ENCODE measurements around the gene NPY2R.

Gene NPY2R

DNA sequence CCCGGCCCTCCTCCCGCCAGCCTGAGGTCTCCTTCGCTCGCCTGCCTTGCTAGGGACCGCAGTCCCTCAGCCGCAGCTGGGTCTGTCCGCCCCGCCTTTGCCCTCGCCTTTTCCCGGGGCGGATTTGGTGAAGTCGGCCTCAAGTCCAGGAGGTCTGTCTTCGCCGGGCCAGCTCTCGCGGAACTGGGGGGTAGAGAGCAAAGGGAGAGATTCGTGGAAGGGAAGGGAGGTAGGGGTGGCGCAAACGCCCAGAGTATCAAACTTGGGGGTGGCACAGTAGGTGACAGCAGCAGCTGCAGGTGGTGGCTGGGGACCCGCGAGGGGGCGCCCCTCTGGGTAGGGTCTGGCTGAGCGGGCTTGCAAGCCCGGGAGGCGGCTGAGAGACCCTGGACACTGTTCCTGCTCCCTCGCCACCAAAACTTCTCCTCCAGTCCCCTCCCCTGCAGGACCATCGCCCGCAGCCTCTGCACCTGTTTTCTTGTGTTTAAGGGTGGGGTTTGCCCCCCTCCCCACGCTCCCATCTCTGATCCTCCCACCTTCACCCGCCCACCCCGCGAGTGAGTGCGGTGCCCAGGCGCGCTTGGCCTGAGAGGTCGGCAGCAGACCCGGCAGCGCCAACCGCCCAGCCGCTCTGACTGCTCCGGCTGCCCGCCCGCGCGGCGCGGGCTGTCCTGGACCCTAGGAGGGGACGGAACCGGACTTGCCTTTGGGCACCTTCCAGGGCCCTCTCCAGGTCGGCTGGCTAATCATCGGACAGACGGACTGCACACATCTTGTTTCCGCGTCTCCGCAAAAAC lies at the start of gene NPY2R:
Gene NPY2R (plus strand): TSS at position 379 of the 797 bp plus-strand sequence. CDS start 5,304 bp downstream, outside the sequence.
- DNase-seq = no peak

- no peak for DNase-seq
These were observed 47.1 kb upstream of the NPY2R start for GRCh38 chr4:155161357-155161756.

GRCh38 chr4:155164718-155165117 lies 43.7 kb upstream of the NPY2R start:
- DNase-seq = no peak

DNA sequence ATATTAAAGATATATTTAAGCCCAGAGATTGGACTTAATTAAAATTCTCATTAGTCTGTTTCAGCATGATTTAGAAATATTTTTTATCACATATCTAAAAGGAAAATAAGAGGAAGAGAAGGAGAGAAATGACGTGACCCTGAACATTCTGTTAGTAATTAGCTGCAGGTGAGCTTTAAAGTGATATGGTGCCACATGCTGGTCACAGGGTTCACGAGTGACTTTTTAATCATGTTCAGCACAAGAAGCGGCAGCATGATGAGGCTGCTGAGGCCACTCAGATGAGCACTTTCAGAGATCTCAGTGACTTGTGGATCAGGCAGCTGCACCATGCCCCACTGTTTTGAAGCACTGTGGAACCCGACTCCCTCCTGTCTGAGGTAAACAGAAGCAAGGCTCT lies 37.9 kb upstream of the NPY2R start:
- no peak for DNase-seq

DNA sequence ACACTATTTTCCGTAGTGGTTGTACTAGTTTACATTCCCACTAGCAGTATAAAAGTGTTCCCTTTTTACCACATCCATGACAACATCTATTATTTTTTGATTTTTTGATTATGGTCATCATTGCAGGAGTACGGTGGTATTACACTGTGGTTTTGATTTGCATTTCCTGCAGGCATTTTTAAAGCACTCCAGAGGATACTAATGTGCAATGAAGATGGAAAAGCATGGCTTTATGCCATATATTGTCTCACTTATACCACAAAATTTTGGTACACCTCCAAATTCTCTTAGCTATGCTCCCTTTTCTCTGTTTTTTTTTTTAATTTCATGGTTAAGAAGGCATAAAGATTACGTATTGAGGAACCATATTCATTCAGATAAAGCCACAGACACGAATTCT lies 35.1 kb upstream of the NPY2R start:
- DNase-seq = no peak

DNA sequence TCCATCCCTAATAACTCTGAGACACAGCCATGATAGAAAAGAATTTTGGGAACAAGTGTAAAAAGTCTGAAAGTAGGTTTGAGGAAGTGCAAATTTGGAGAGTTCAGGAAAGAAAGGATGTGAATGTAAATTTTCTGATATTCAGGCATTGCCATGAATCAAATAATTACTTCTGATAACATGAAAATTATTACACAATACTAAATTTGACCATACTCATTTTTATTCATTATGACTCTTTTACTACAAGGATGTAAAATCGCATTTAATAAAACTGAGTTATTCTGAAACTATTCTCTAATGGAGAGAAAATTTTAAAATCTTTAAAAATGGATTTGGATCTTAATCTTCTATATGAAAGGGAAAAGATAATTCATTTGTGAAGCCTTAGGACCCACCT lies 33.8 kb upstream of the NPY2R start:
- no peak for DNase-seq

DNA sequence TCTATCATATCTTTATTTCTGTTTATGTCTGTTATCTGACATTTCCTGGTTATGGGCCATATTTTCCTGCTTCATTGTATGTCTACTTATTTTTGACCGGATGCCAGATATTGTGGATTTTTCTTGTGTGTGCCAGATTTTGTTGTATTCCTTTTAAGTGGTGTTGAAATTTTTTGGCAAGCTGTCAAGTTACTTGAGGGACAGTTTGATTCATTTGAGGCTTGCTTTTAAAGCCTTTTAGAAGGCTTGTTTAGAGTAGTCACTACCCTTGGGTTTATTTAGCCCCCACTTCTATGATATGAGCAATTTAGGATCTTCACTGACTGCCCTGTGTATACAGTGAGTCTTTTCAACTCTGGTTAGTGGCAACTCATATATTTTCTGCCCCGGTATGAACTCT lies 29.2 kb upstream of the NPY2R start:
- DNase-seq = no peak

GRCh38 chr4:155186972-155187371 lies 21.5 kb upstream of the NPY2R start:
- DNase-seq = no peak

- DNase-seq = no peak
These were observed 20.4 kb upstream of the NPY2R start for GRCh38 chr4:155187989-155188388.

GRCh38 chr4:155190099-155190498 lies 18.3 kb upstream of the NPY2R start:
- no peak for DNase-seq

DNA sequence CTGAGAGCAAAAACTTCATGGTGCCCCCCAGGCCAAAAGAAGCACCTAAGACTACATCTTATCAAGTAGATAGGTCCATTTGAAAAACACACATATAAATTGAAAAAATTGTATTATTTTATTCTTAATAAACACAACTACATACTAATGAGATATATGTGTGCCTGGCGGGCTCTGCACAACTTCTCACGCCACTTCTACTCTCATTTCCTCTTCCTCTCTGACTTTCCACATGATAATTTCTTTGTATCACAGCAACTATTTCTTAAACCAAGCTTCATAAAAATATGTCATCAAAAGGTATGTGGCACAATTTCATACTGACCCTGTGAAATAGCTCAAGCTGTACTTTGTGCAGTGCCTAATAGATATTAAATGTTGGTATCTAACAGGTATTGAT lies 10.7 kb upstream of the NPY2R start:
- DNase-seq = no peak

GRCh38 chr4:155207534-155208257 lies 740 bp upstream of the NPY2R start:
- no peak for DNase-seq

DNA sequence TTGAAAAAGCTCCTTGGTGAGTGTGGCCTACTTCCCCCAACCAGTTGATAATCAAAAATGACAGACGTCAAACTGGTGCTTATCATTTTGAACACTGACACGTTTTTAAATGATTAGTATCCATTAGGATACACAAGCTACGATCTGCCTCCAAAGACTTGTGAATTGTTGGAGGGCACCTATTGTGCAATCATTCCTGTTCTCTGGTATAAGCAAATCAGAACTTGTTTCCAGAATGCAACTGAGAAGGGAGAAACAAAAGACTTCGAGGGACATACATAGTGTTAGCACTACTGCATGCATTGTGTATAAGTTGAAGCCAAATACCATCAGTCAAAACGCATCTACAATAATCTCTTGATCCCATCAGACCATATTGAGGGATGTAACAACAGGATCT lies 11.6 kb downstream of the NPY2R start:
- no peak for DNase-seq

GRCh38 chr4:155227131-155227530 lies 18.7 kb downstream of the NPY2R start:
- DNase-seq = no peak

DNA sequence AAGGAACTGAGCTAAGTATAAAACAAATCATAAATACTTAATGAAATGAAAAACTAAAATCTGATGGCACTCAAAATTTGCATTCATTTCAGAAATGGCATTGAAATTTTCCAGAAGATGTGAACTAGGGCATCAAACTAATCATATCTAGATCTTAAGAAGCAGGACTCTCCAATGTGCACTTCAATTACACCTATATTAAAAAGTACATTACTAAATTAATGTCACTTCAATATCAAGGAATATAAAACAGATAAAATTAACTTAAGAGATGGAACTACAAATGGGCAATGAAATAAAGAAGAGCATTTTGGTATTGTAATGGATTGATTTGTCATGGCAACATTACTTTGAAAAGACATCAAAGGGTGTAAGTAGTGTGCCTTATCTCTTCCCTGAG lies 20.3 kb downstream of the NPY2R start:
- no peak for DNase-seq

GRCh38 chr4:155232432-155232831 lies 24.0 kb downstream of the NPY2R start:
- DNase-seq = no peak

DNA sequence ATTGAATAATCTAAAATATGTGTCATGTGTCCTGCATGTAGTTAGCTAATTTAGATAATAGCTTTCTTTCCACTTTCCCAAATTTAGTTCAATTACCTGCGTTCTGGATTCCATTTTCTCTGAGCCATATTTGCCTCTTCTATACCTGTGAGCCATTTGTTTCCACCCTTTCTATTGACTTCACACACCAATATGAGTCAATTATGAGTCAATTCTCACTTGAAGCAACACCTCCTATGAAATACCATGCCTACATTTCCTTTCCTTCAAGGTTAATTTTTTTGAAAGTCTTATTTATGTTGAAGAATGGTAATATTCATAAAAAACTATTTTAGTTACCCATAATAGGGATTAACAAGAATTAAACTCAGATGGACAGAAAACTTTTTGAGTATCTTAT lies 25.8 kb downstream of the NPY2R start:
- DNase-seq = no peak

GRCh38 chr4:155237567-155237966 lies 29.1 kb downstream of the NPY2R start:
- no peak for DNase-seq

DNA sequence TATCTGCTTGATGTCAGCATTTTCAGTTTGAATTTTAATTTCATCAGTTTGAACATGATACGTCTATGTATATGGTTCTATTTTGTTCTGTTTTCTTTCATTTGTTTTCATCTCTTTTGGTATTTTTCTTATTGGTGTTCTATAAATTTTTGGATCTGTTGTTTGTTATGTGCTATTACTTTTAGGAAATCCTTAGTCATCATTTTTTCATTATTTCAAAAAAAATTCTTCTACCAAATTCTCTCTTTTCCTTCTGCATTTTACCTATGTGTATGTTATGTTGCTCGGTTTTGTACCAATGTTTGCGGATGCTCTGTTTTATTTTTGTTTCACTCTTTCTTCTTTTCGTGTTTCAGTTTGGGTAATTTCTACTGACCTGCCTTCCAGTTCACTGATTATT lies 32.8 kb downstream of the NPY2R start:
- no peak for DNase-seq

GRCh38 chr4:155241664-155242063 lies 33.2 kb downstream of the NPY2R start:
- no peak for DNase-seq

DNA sequence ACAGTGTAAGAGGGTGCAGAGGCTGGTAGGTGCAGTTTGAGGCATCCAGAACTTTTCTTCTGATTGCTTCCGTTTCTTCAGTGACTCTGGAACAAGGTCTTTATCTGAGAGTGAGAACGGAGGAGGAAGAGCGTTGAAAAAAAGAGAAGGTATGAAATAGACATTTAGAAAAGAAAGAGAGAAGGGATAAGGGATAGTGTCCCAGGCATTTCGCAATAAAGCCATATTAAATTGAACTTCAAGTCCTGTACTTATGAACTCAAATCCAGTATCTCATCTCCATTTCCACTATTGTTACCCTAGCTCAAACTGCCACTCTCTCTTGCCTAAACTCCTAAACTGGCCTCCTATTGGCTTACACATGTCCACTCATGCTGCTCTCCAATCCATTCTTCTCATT lies 36.7 kb downstream of the NPY2R start:
- DNase-seq = no peak

DNA sequence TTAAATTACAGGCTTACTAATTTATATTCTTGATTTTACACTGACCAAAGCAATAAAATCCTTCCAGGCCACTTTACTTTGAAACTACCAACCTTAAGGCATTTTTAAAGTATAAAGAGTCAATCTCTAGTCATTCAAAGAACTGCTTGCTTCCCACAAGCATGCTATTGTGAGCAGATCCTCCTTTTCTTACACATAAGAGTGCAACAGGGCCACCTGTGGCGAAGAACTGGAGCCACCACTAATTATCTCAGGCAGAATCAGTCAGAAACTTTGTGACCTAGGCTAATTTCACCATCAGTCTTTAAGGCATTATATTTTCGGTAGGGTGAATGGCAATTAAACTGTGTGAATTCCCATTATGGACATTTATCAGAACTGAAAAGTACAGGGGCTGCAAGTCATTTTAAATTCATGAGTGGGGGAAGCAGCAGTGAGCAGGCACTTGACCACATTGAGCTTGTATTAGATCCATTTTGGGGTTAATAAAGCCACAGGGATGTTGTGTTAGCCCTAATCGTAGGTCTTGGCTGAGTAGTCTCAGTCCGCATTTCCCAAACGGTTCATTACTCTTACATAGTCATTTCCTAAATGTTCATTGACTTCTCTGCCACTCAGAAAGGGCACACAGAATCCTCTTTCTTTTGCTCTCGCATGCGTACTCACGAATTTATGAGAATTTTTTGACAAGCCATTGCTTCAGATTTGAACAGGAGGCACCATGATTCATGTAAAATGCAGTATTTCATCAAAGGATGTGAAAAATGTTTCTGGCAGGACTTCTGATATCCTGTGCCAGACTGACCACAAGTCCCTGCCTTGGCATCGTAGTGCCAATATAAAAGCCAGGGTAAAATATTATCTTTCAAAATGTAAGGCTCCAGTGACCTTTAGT lies 39.8 kb downstream of the NPY2R start:
- no peak for DNase-seq

DNA sequence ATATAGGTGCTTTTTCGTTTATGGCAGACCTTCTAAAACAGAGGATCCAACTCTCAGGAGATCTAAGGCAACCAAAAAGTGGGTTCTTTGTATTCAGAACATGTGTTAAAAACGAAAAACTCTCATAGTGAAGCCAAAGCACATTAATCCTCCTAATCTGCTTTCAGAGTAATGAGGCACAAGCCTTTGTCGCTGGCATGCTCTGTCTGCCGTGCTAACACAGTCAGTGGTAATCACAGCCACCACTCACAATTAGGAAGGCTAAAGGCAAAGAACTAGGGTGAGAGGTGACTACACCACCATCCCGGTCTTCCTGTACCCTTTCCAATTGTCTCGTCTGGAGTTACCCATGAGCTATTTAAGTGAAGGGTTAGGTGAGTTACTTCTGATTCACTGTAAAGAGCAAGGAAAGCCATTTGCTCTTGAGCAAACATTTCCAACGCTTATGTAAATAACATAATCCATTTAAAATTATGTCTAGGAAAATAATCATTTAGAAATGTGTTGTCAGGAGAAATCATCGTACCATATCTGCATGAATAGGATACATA lies 40.7 kb downstream of the NPY2R start:
- no peak for DNase-seq

Measured in stimulated activated CD4-positive, alpha-beta T cell treated with anti-CD3 and anti-CD28 coated beads, Interleukin-4, amount 100 ng/mL, for 4 hours (primary cell).